Activated naive CD8-positive, alpha-beta T cell treated with anti-CD3 and anti-CD28 coated beads, Interleukin-2, amount 10 ng/mL, durations not matched to agents 7 days and 5 days (primary cell): ENCODE data around the gene PTPN9. TPM values are rescaled to one million over a fixed set of nuclear protein-coding genes. Genes with fewer than 3 reads are reported as not detected.

Experiments
- ATAC-seq: fragments of 150-1000 bp; cut with Tn5 transposase; one replicate; pipeline ENCODE4 v1.10.0; 2021; ENCODE audit warnings: low read depth, moderate library complexity
- POLR2A ChIA-PET: fragments of 350-600 bp; sonication (Branson Sonifier 250); formaldehyde crosslinking; loops from one replicate; lab custom pipeline; 2021; ENCODE audit warnings: antibody characterized with exemption; lab: Charles Lee
- DNase-seq: peaks from one replicate; pipeline ENCODE4 v3.0.0; 2021
- H3K27ac Mint-ChIP-seq: one replicate; pipeline ENCODE4 v1.8.0; 2022; ENCODE audit warnings: mild to moderate bottlenecking, mixed read lengths
- H3K27me3 Mint-ChIP-seq: one replicate; pipeline ENCODE4 v1.8.0; 2022; ENCODE audit warnings: mild to moderate bottlenecking, moderate library complexity, mixed read lengths
- H3K36me3 Mint-ChIP-seq: one replicate; pipeline ENCODE4 v1.8.0; 2021; ENCODE audit warnings: mild to moderate bottlenecking, mixed read lengths
- H3K4me1 Mint-ChIP-seq: one replicate; pipeline ENCODE4 v1.8.0; 2021; ENCODE audit warnings: mixed read lengths
- H3K4me3 Mint-ChIP-seq: one replicate; pipeline ENCODE4 v1.8.0; 2022; ENCODE audit warnings: mild to moderate bottlenecking, moderate library complexity, mixed read lengths
- H3K9me3 Mint-ChIP-seq: one replicate; pipeline ENCODE4 v1.8.0; 2021; ENCODE audit warnings: mixed read lengths
- total RNA-seq, 2 experiments: library from RNA; stranded (reverse); gene quantifications; one replicate each; pipeline ENCODE4 v1.2.3, GENCODE V29; 2021

Gene PTPN9
- total RNA-seq, result 10 to 100 TPM; 35.8 to 37.5 TPM

DNA sequence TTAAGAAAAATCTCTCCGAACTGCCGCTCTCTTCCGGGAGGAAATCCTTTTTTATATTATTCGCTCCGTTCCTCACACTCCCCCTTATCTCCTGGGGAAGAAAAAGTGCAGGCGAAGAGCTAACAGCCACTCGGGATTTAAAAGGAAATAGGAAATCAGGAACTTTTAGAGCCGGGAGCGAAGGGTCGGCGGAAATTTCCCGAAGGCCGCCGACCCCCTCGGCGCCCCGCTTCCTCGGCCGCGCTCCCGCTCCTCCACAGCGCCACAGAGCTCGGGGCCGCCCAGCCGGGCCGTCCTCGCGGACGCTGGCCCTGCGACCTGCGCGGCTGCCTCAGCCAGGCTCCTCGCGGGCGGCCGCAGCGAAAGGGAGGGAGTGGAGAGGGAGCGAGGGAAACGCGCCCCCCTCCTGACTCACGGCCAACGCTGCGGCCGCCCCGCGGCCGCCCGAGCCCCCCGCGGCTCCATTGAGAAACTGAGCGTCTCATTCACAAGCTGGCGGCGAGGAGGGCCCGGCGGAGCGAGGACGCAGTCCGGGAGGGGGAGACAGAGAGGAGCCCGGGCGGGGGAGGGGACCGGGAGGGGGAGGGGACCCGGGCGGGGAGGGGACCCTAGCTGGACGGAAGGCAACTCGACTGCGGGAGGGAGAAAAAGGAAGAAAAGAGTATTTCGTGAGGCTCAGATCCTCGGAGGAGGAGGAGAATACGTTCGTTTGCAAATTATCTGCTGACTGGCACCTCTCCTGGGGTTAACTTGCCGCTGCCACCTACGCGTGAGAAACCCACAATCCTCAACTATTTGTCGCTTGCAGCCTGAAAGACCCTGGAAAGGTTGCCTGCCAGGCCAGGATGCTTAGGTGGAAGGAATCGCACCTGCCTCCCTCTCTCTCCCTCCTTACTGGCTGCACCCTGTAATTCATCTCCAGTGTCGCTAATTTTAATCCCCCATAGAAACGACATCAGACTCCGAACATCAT lies at the start of gene PTPN9:
Gene PTPN9 (minus strand): TSS at position 368 of the 973 bp plus-strand sequence. CDS start 539 bp downstream, outside the sequence.
- H3K36me3 Mint-ChIP-seq, result peaks cover 7% of the 10 kb centered on the region
- H3K4me1 Mint-ChIP-seq, result peaks cover 18% of the 10 kb centered on the region
- POLR2A ChIA-PET, result interaction anchor here (0.6 to 3.3 kb wide), 13 partner anchors 11 to 211 kb away, joined by 3 to 38 read pairs (median 8); partner anchors contain the start of genes IMP3, MAN2C1, SIN3A and SNUPN
- H3K27ac Mint-ChIP-seq, result peak within 1 kb of the TSS; percentile 90
- no peaks in the 10 kb centered on the region for H3K9me3 Mint-ChIP-seq
- peak; percentile 78 for DNase-seq
- peak; percentile 83 for ATAC-seq
- no peaks in the 10 kb centered on the region for H3K27me3 Mint-ChIP-seq
- H3K4me3 Mint-ChIP-seq, result peak within 1 kb of the TSS; percentile 94

GRCh38 chr15:75625542-75626347 lies 46.6 kb upstream of the PTPN9 start, which contains the start of gene SNUPN:
TSS of gene SNUPN (minus strand) at chr15:75625725. CDS start at chr15:75621051, 4,674 bp downstream.
- POLR2A ChIA-PET, result interaction anchor here (0.6 to 6.3 kb wide), 17 partner anchors 9 to 1373 kb away, joined by 3 to 90 read pairs (median 7); partner anchors contain the start of genes IMP3, MAN2C1, PTPN9 and SIN3A
- no peaks in the 10 kb centered on the region for H3K27me3 Mint-ChIP-seq
- DNase-seq (peak; percentile 91), ATAC-seq (peak; percentile 83)
- H3K36me3 Mint-ChIP-seq, result peaks cover 10% of the 10 kb centered on the region
- peaks cover 27% of the 10 kb centered on the region for H3K4me1 Mint-ChIP-seq
- no peaks in the 10 kb centered on the region for H3K9me3 Mint-ChIP-seq
- H3K4me3 Mint-ChIP-seq, result peak within 1 kb of the TSS; percentile 88
- H3K27ac Mint-ChIP-seq, result peak within 1 kb of the TSS; percentile 92

- POLR2A ChIA-PET, result interaction anchor here (1.8 to 6.3 kb wide), 2 partner anchors 17 to 25 kb away, joined by 3 to 80 read pairs; partner anchors contain the start of gene IMP3
- Mint-ChIP-seq H3K27me3 (no peaks in the 10 kb centered on the region), H3K27ac (peak overlapping the region; percentile 54), H3K36me3 (peaks cover 13% of the 10 kb centered on the region), H3K4me1 (peaks cover 35% of the 10 kb centered on the region), H3K4me3 (no peak overlapping the region), H3K9me3 (no peaks in the 10 kb centered on the region)
- ATAC-seq (no peak), DNase-seq (no peak)
Measured at GRCh38 chr15:75622505-75622904, 43.4 kb upstream of the PTPN9 start.

DNA sequence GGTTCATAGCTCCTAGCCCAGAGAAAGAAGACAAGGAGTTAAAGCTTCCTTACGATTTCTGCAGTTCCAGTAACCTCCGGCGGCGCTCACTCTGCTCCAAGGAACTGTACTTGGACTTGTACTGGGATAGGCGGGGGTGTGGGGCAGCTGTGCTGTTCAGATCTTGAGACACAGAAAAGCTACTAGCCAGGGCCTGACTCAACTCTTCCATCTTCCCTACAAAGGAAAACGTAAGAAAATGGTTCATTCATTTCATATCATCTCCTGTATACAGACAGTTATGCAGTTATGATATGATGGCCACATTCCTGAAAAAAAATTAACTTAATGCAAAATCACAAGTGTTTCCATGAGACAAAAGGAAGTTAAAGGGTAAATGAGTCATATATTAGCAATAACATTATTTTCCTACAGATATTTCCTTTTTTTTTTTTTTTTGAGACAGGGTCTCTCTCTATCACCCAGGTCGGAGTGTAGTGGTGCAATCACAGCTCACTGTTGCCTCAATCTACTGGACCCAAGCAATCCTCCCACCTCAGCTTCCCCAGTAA lies 41.8 kb upstream of the PTPN9 start:
- peaks cover 22% of the 10 kb centered on the region for H3K36me3 Mint-ChIP-seq
- POLR2A ChIA-PET, result interaction anchor here (0.7 to 1.7 kb wide), 7 partner anchors 14 to 168 kb away, joined by 3 to 9 read pairs (median 4); partner anchors contain the start of genes IMP3 and PTPN9
- peaks cover 29% of the 10 kb centered on the region for H3K4me1 Mint-ChIP-seq
- DNase-seq, result no peak
- no peaks in the 10 kb centered on the region for H3K27me3 Mint-ChIP-seq
- ATAC-seq, result no peak
- peak overlapping the region; percentile 63 for H3K27ac Mint-ChIP-seq
- no peaks in the 10 kb centered on the region for H3K9me3 Mint-ChIP-seq
- H3K4me3 Mint-ChIP-seq, result peak overlapping the region; percentile 41

GRCh38 chr15:75620058-75620820 lies 41.1 kb upstream of the PTPN9 start:
- DNase-seq (no peak), ATAC-seq (no peak)
- peak overlapping the region; percentile 63 for H3K27ac Mint-ChIP-seq
- H3K27me3 Mint-ChIP-seq, result no peaks in the 10 kb centered on the region
- H3K4me1 Mint-ChIP-seq, result peaks cover 29% of the 10 kb centered on the region
- POLR2A ChIA-PET, result interaction anchor here (0.7 to 1.8 kb wide), 8 partner anchors 13 to 167 kb away, joined by 3 to 9 read pairs (median 4); partner anchors contain the start of genes IMP3 and PTPN9
- peaks cover 26% of the 10 kb centered on the region for H3K36me3 Mint-ChIP-seq
- H3K4me3 Mint-ChIP-seq, result peak overlapping the region; percentile 40
- H3K9me3 Mint-ChIP-seq, result no peaks in the 10 kb centered on the region

- POLR2A ChIA-PET, result interaction anchor here (1.4 to 1.7 kb wide), 2 partner anchors 8 to 9 kb away, joined by 4 to 7 read pairs; no protein-coding TSS in a partner anchor
- Mint-ChIP-seq H3K9me3 (no peaks in the 10 kb centered on the region), H3K4me3 (no peak overlapping the region), H3K27me3 (no peaks in the 10 kb centered on the region), H3K4me1 (peaks cover 25% of the 10 kb centered on the region), H3K27ac (no peak overlapping the region), H3K36me3 (peaks cover 42% of the 10 kb centered on the region)
- DNase-seq, result no peak
- no peak for ATAC-seq
Measured at GRCh38 chr15:75616766-75617165, 37.7 kb upstream of the PTPN9 start.

- peaks cover 42% of the 10 kb centered on the region for H3K4me1 Mint-ChIP-seq
- peak; percentile 90 for ATAC-seq
- H3K36me3 Mint-ChIP-seq, result peaks cover 45% of the 10 kb centered on the region
- DNase-seq, result peak; percentile 54
- H3K9me3 Mint-ChIP-seq, result no peaks in the 10 kb centered on the region
- peak overlapping the region; percentile 98 for H3K27ac Mint-ChIP-seq
- POLR2A ChIA-PET, result interaction anchor here (0.8 to 4.7 kb wide), 13 partner anchors 9 to 155 kb away, joined by 3 to 47 read pairs (median 8); partner anchors contain the start of genes IMP3, PTPN9, SIN3A and SNUPN
- no peaks in the 10 kb centered on the region for H3K27me3 Mint-ChIP-seq
- H3K4me3 Mint-ChIP-seq, result peak overlapping the region; percentile 84
Measured at GRCh38 chr15:75606711-75607699, 27.9 kb upstream of the PTPN9 start.

- ATAC-seq (peak; percentile 3), DNase-seq (no peak)
- POLR2A ChIA-PET, result interaction anchor here (0.8 to 4.7 kb wide), 9 partner anchors 8 to 154 kb away, joined by 3 to 47 read pairs (median 27); partner anchors contain the start of genes IMP3, PTPN9, SIN3A and SNUPN
- Mint-ChIP-seq H3K27me3 (no peaks in the 10 kb centered on the region), H3K9me3 (no peaks in the 10 kb centered on the region), H3K36me3 (peaks cover 49% of the 10 kb centered on the region), H3K4me3 (peak overlapping the region; percentile 84), H3K27ac (peak overlapping the region; percentile 98), H3K4me1 (peaks cover 44% of the 10 kb centered on the region)
Measured at GRCh38 chr15:75606026-75606425, 26.9 kb upstream of the PTPN9 start.

GRCh38 chr15:75599401-75599800 lies 20.3 kb upstream of the PTPN9 start:
- H3K27me3 Mint-ChIP-seq, result no peaks in the 10 kb centered on the region
- peaks cover 43% of the 10 kb centered on the region for H3K36me3 Mint-ChIP-seq
- POLR2A ChIA-PET, result interaction anchor here (3.5 to 4.4 kb wide), 2 partner anchors 41 to 145 kb away, joined by 29 to 49 read pairs; partner anchors contain the start of gene IMP3
- DNase-seq (peak; percentile 7), ATAC-seq (no peak)
- peaks cover 34% of the 10 kb centered on the region for H3K4me1 Mint-ChIP-seq
- no peak overlapping the region for H3K4me3 Mint-ChIP-seq
- peak overlapping the region; percentile 66 for H3K27ac Mint-ChIP-seq
- no peaks in the 10 kb centered on the region for H3K9me3 Mint-ChIP-seq

- Mint-ChIP-seq H3K4me3 (peak overlapping the region; percentile 76), H3K9me3 (no peaks in the 10 kb centered on the region), H3K36me3 (peaks cover 42% of the 10 kb centered on the region), H3K4me1 (peaks cover 34% of the 10 kb centered on the region), H3K27ac (peak overlapping the region; percentile 92), H3K27me3 (no peaks in the 10 kb centered on the region)
- POLR2A ChIA-PET, result interaction anchor here (0.6 to 4.4 kb wide), 10 partner anchors 9 to 230 kb away, joined by 3 to 49 read pairs (median 14); partner anchors contain the start of genes IMP3, MAN2C1, PTPN9 and SNUPN
- ATAC-seq (no peak), DNase-seq (peak; percentile 12)
Measured at GRCh38 chr15:75598361-75598760, 19.2 kb upstream of the PTPN9 start.
